ENCODE results near the gene TRPM1. TPM values are rescaled to one million over a fixed set of nuclear protein-coding genes. Genes with fewer than 3 reads are reported as not detected.

Gene TRPM1
- total and polyA plus RNA-seq, 5 donors from 2014 or later, result not detected

- Histone ChIP-seq H3K9me3 (ENCODE audit: control insufficient read depth in 2 of 2, low read length in 2 of 2) (no peaks in the 10 kb centered on the region), H3K36me3 (ENCODE audit: control insufficient read depth, insufficient read depth, low read length) (no peaks in the 10 kb centered on the region), H3K4me1 (ENCODE audit: control insufficient read depth, insufficient read depth, low read length, poor library complexity, severe bottlenecking) (peaks cover 3% of the 10 kb centered on the region), H3K4me3 (ENCODE audit: low read depth, low read length) (no peak overlapping the region), H3K27me3 (ENCODE audit: control insufficient read depth, insufficient read depth, low read length) (peaks cover 27% of the 10 kb centered on the region), H3K27ac (ENCODE audit: insufficient read depth, low read length, poor library complexity, severe bottlenecking) (no peak overlapping the region)
- Mint-ChIP-seq H3K36me3 (no peaks in the 10 kb centered on the region), H3K4me1 (peaks cover 4 to 7% (median 5%) of the 10 kb centered on the region in 4 donors), H3K4me3 (no peak overlapping the region), H3K9me3 (no peaks in the 10 kb centered on the region), H3K27ac (no peak overlapping the region), H3K27me3 (peaks cover 78% of the 10 kb centered on the region)
- DNase-seq, result no peak
- ATAC-seq (ENCODE audit: low read depth in 2 of 2), result no peak
Observed at GRCh38 chr15:31005660-31006059, 95.9 kb downstream of the TRPM1 start.

- H3K9me3 ChIP-seq (ENCODE audit: control insufficient read depth in 2 of 2, low read length in 2 of 2), result no peaks in the 10 kb centered on the region
- peaks cover 28% of the 10 kb centered on the region for H3K27me3 ChIP-seq (ENCODE audit: control insufficient read depth, insufficient read depth, low read length)
- Mint-ChIP-seq H3K9me3 (no peaks in the 10 kb centered on the region), H3K4me1 (peaks cover 4 to 7% (median 5%) of the 10 kb centered on the region in 4 donors), H3K27me3 (peaks cover 75% of the 10 kb centered on the region), H3K36me3 (no peaks in the 10 kb centered on the region), H3K4me3 (peak overlapping the region in 1 of 4 donors; percentile 3), H3K27ac (peak overlapping the region in 1 of 3 donors; percentile 10)
- no peak overlapping the region for H3K27ac ChIP-seq (ENCODE audit: insufficient read depth, low read length, poor library complexity, severe bottlenecking)
- no peaks in the 10 kb centered on the region for H3K36me3 ChIP-seq (ENCODE audit: control insufficient read depth, insufficient read depth, low read length)
- peaks cover 3% of the 10 kb centered on the region for H3K4me1 ChIP-seq (ENCODE audit: control insufficient read depth, insufficient read depth, low read length, poor library complexity, severe bottlenecking)
- ATAC-seq (ENCODE audit: low read depth in 2 of 2), result peak; percentile 20 to 52
- no peak overlapping the region for H3K4me3 ChIP-seq (ENCODE audit: low read depth, low read length)
- DNase-seq, result no peak
Observed at GRCh38 chr15:31004220-31004733, 97.2 kb downstream of the TRPM1 start.

- Histone ChIP-seq H3K27ac (ENCODE audit: insufficient read depth, low read length, poor library complexity, severe bottlenecking) (no peak overlapping the region), H3K9me3 (ENCODE audit: control insufficient read depth in 2 of 2, low read length in 2 of 2) (peaks cover 0 to 5% of the 10 kb centered on the region in 2 experiments), H3K36me3 (ENCODE audit: control insufficient read depth, insufficient read depth, low read length) (no peaks in the 10 kb centered on the region), H3K4me3 (ENCODE audit: low read depth, low read length) (no peak overlapping the region), H3K27me3 (ENCODE audit: control insufficient read depth, insufficient read depth, low read length) (peaks cover 25% of the 10 kb centered on the region), H3K4me1 (ENCODE audit: control insufficient read depth, insufficient read depth, low read length, poor library complexity, severe bottlenecking) (peaks cover 3% of the 10 kb centered on the region)
- no peak for DNase-seq
- Mint-ChIP-seq H3K27ac (no peak overlapping the region), H3K4me3 (no peak overlapping the region), H3K27me3 (peaks cover 60% of the 10 kb centered on the region), H3K4me1 (peaks cover 4 to 7% (median 5%) of the 10 kb centered on the region in 4 donors), H3K36me3 (no peaks in the 10 kb centered on the region), H3K9me3 (peaks cover 0 to 2% (median 0%) of the 10 kb centered on the region in 7 donors)
- no peak for ATAC-seq (ENCODE audit: low read depth in 2 of 2)
Observed at GRCh38 chr15:31001702-31002101, 99.8 kb downstream of the TRPM1 start.

GRCh38 chr15:30999729-31000128, 101.8 kb downstream of the TRPM1 start:
- H3K27ac Mint-ChIP-seq, result no peak overlapping the region
- DNase-seq (no peak), ATAC-seq (ENCODE audit: low read depth in 2 of 2) (no peak)
- H3K4me1 Mint-ChIP-seq, result peaks cover 4 to 7% (median 5%) of the 10 kb centered on the region in 4 donors
- peaks cover 0 to 2% (median 0%) of the 10 kb centered on the region in 7 donors for H3K9me3 Mint-ChIP-seq
- H3K27me3 ChIP-seq (ENCODE audit: control insufficient read depth, insufficient read depth, low read length), result peaks cover 20% of the 10 kb centered on the region
- no peaks in the 10 kb centered on the region for H3K36me3 ChIP-seq (ENCODE audit: control insufficient read depth, insufficient read depth, low read length)
- H3K27me3 Mint-ChIP-seq, result peaks cover 58% of the 10 kb centered on the region
- H3K4me3 Mint-ChIP-seq, result no peak overlapping the region
- peaks cover 3% of the 10 kb centered on the region for H3K4me1 ChIP-seq (ENCODE audit: control insufficient read depth, insufficient read depth, low read length, poor library complexity, severe bottlenecking)
- no peaks in the 10 kb centered on the region for H3K36me3 Mint-ChIP-seq
- H3K9me3 ChIP-seq (ENCODE audit: control insufficient read depth in 2 of 2, low read length in 2 of 2), result peaks cover 0 to 5% of the 10 kb centered on the region in 2 experiments
- no peak overlapping the region for H3K4me3 ChIP-seq (ENCODE audit: low read depth, low read length)
- H3K27ac ChIP-seq (ENCODE audit: insufficient read depth, low read length, poor library complexity, severe bottlenecking), result no peak overlapping the region

- H3K9me3 ChIP-seq (ENCODE audit: control insufficient read depth in 2 of 2, low read length in 2 of 2), result peaks cover 0 to 5% of the 10 kb centered on the region in 2 experiments
- Mint-ChIP-seq H3K27ac (no peak overlapping the region), H3K36me3 (no peaks in the 10 kb centered on the region), H3K9me3 (peaks cover 0 to 2% (median 0%) of the 10 kb centered on the region in 7 donors), H3K4me1 (peaks cover 0 to 2% (median 0%) of the 10 kb centered on the region in 4 donors), H3K27me3 (peaks cover 53% of the 10 kb centered on the region), H3K4me3 (no peak overlapping the region)
- no peak overlapping the region for H3K27ac ChIP-seq (ENCODE audit: insufficient read depth, low read length, poor library complexity, severe bottlenecking)
- DNase-seq (peak in 1 of 3 donors; percentile 19), ATAC-seq (ENCODE audit: low read depth in 2 of 2) (no peak)
- peaks cover 9% of the 10 kb centered on the region for H3K27me3 ChIP-seq (ENCODE audit: control insufficient read depth, insufficient read depth, low read length)
- H3K4me1 ChIP-seq (ENCODE audit: control insufficient read depth, insufficient read depth, low read length, poor library complexity, severe bottlenecking), result no peaks in the 10 kb centered on the region
- no peaks in the 10 kb centered on the region for H3K36me3 ChIP-seq (ENCODE audit: control insufficient read depth, insufficient read depth, low read length)
- H3K4me3 ChIP-seq (ENCODE audit: low read depth, low read length), result no peak overlapping the region
Observed at GRCh38 chr15:30997270-30997669, 104.3 kb downstream of the TRPM1 start.

GRCh38 chr15:30992249-30992864, 109.2 kb downstream of the TRPM1 start:
- Histone ChIP-seq H3K27me3 (ENCODE audit: control insufficient read depth, insufficient read depth, low read length) (no peaks in the 10 kb centered on the region), H3K9me3 (ENCODE audit: control insufficient read depth in 2 of 2, low read length in 2 of 2) (no peaks in the 10 kb centered on the region), H3K4me3 (ENCODE audit: low read depth, low read length) (peak overlapping the region; percentile 59), H3K27ac (ENCODE audit: insufficient read depth, low read length, poor library complexity, severe bottlenecking) (peak overlapping the region; percentile 70), H3K36me3 (ENCODE audit: control insufficient read depth, insufficient read depth, low read length) (no peaks in the 10 kb centered on the region), H3K4me1 (ENCODE audit: control insufficient read depth, insufficient read depth, low read length, poor library complexity, severe bottlenecking) (peaks cover 35% of the 10 kb centered on the region)
- Mint-ChIP-seq H3K27ac (peak overlapping the region; percentile 73 to 90 (median 76)), H3K36me3 (peaks cover 6% of the 10 kb centered on the region), H3K27me3 (peaks cover 27% of the 10 kb centered on the region), H3K4me3 (peak overlapping the region; percentile 85 to 91 (median 88)), H3K4me1 (peaks cover 15 to 39% (median 18%) of the 10 kb centered on the region in 4 donors), H3K9me3 (peaks cover 0 to 4% (median 1%) of the 10 kb centered on the region in 7 donors)
- DNase-seq, result no peak
- no peak for ATAC-seq (ENCODE audit: low read depth in 2 of 2)

- peaks cover 0 to 4% (median 0%) of the 10 kb centered on the region in 7 donors for H3K9me3 Mint-ChIP-seq
- peak within 1 kb of the TSS; percentile 85 to 97 (median 96) for H3K27ac Mint-ChIP-seq
- ATAC-seq (ENCODE audit: low read depth in 2 of 2) (peak; percentile 97), DNase-seq (peak; percentile 67 to 83 (median 82))
- peak within 1 kb of the TSS; percentile 70 for H3K27ac ChIP-seq (ENCODE audit: insufficient read depth, low read length, poor library complexity, severe bottlenecking)
- H3K9me3 ChIP-seq (ENCODE audit: control insufficient read depth in 2 of 2, low read length in 2 of 2), result no peaks in the 10 kb centered on the region
- H3K36me3 Mint-ChIP-seq, result peaks cover 10% of the 10 kb centered on the region
- H3K27me3 ChIP-seq (ENCODE audit: control insufficient read depth, insufficient read depth, low read length), result no peaks in the 10 kb centered on the region
- peak within 1 kb of the TSS; percentile 97 to 98 (median 98) for H3K4me3 Mint-ChIP-seq
- peaks cover 27% of the 10 kb centered on the region for H3K27me3 Mint-ChIP-seq
- peaks cover 15 to 47% (median 20%) of the 10 kb centered on the region in 4 donors for H3K4me1 Mint-ChIP-seq
- peaks cover 35% of the 10 kb centered on the region for H3K4me1 ChIP-seq (ENCODE audit: control insufficient read depth, insufficient read depth, low read length, poor library complexity, severe bottlenecking)
- H3K36me3 ChIP-seq (ENCODE audit: control insufficient read depth, insufficient read depth, low read length), result no peaks in the 10 kb centered on the region
- peak within 1 kb of the TSS; percentile 95 for H3K4me3 ChIP-seq (ENCODE audit: low read depth, low read length)
Observed at GRCh38 chr15:30991255-30992235, 110.0 kb downstream of the TRPM1 start, which contains the start of gene MTMR10. Gene MTMR10 (minus strand): TSS chr15:30991628. CDS start chr15:30991506, 122 bp downstream.
